ENCODE measurements around the gene IARS1. TPM values are rescaled to one million over a fixed set of nuclear protein-coding genes. Genes with fewer than 3 reads are reported as not detected.

Gene IARS1
- total and polyA plus RNA-seq, 2 of the 13 experiments (the other 11 are each of a cell fraction or from before 2014, with no cell fraction given) = 55.9 to 185 TPM

GRCh38 chr9:92270511-92270910, 23.0 kb downstream of the IARS1 start:
- DNase-seq (ENCODE audit: low spot score) (no peak), ATAC-seq (no peak), FAIRE-seq (no peak)
- peaks cover 6% of the 10 kb centered on the region; the same call in 1 of the 2 replicates for H4K20me1 ChIP-seq (ENCODE audit: insufficient read depth, low read length)
- in situ Hi-C loops (cut with HindIII; ENCODE audit: extremely low pct_ligation_motif_present, low pct_unique_long_range_greater_than_20kb) = no loop called here
- intact Hi-C loops (cut with micrococcal nuclease; ENCODE audit: unreplicated experiment) = no loop called here
- WGBS (ENCODE audit: low lambda C conversion rate) = 94% methylated on average over 5 of the region's 5 CpGs
- H3K27me3 ChIP-seq (ENCODE audit: control insufficient read depth in 1 of 2, insufficient read depth in 2 of 2, low read length in 2 of 2) = no peaks in the 10 kb centered on the region
- no peaks in the 10 kb centered on the region for H3K9me3 ChIP-seq (ENCODE audit: low read length)
- BruUV-seq (replicated peaks) = no TSS peak
- CTCF ChIA-PET (ENCODE audit: low intra/inter-chr PET ratio, low total read pairs) = no interaction called here
- TF ChIP-seq SIX4 (CRISPR knock-in tag; IDR thresholded peaks at IDR 0.05) (no peak), MATR3 (CRISPR knock-in tag; IDR thresholded peaks at IDR 0.05) (no peak)
- POLR2A ChIA-PET = no interaction called here
- H2AFZ ChIP-seq (ENCODE audit: low read length) = no peak overlapping the region
- no peak overlapping the region for H3K4me2 ChIP-seq (ENCODE audit: low read depth, low read length)
- no peaks in the 10 kb centered on the region for H3K4me1 ChIP-seq (ENCODE audit: insufficient read depth, low read length)
- peaks cover 46 to 94% of the 10 kb centered on the region in 2 experiments for H3K36me3 ChIP-seq (replicated peaks in 1 of 2; ENCODE audit: control insufficient read depth in 1 of 2, insufficient read depth in 2 of 2, low read length in 2 of 2)
- H3K79me2 ChIP-seq (ENCODE audit: insufficient read depth, low read length) = peaks cover 2% of the 10 kb centered on the region
- H3K4me3 ChIP-seq (replicated peaks in 1 of 3; ENCODE audit: insufficient read depth in 1 of 3, low read depth in 2 of 3, low read length in 3 of 3) = no peak overlapping the region
- no peak overlapping the region for H3K27ac ChIP-seq (ENCODE audit: extremely low read length, insufficient read depth, low read length)
- H3K9ac ChIP-seq (ENCODE audit: insufficient read depth, low read depth, low read length) = no peak overlapping the region

- intact Hi-C loops (cut with micrococcal nuclease; ENCODE audit: unreplicated experiment) (no loop called here), in situ Hi-C loops (cut with HindIII; ENCODE audit: extremely low pct_ligation_motif_present, low pct_unique_long_range_greater_than_20kb) (no loop called here)
- Histone ChIP-seq H3K27me3 (ENCODE audit: control insufficient read depth in 1 of 2, insufficient read depth in 2 of 2, low read length in 2 of 2) (no peaks in the 10 kb centered on the region), H3K79me2 (ENCODE audit: insufficient read depth, low read length) (peaks cover 2% of the 10 kb centered on the region), H3K36me3 (replicated peaks in 1 of 2; ENCODE audit: control insufficient read depth in 1 of 2, insufficient read depth in 2 of 2, low read length in 2 of 2) (peaks cover 49 to 98% of the 10 kb centered on the region in 2 experiments), H3K27ac (ENCODE audit: extremely low read length, insufficient read depth, low read length) (no peak overlapping the region), H3K9ac (ENCODE audit: insufficient read depth, low read depth, low read length) (no peak overlapping the region), H4K20me1 (ENCODE audit: insufficient read depth, low read length) (peaks cover 12% of the 10 kb centered on the region; the same call in 1 of the 2 replicates), H3K4me2 (ENCODE audit: low read depth, low read length) (no peak overlapping the region), H3K4me3 (replicated peaks in 1 of 3; ENCODE audit: insufficient read depth in 1 of 3, low read depth in 2 of 3, low read length in 3 of 3) (no peak overlapping the region), H3K9me3 (ENCODE audit: low read length) (no peaks in the 10 kb centered on the region), H3K4me1 (ENCODE audit: insufficient read depth, low read length) (no peaks in the 10 kb centered on the region), H2AFZ (ENCODE audit: low read length) (no peak overlapping the region)
- no peak for FAIRE-seq
- ChIA-PET CTCF (ENCODE audit: low intra/inter-chr PET ratio, low total read pairs) (no interaction called here), POLR2A (interaction anchor here (0.8 to 1.5 kb wide), 3 partner anchors 12 to 26 kb away, joined by 3 read pairs; no protein-coding TSS in a partner anchor)
- 98% methylated on average over 4 of the region's 4 CpGs for WGBS (ENCODE audit: low lambda C conversion rate)
- ATAC-seq = no peak
- no TSS peak for BruUV-seq (replicated peaks)
- DNase-seq (ENCODE audit: low spot score) = no peak
- TF ChIP-seq KAT8 (CRISPR knock-in tag; IDR thresholded peaks at IDR 0.05) = no peak
- TF ChIP-seq JUN (CRISPR knock-in tag; IDR thresholded peaks at IDR 0.05) = no peak
- TF ChIP-seq RNF2 (conservative IDR thresholded peaks at IDR 0.05; ENCODE audit: low read depth) = no peak
- no peak for TF ChIP-seq SALL2 (CRISPR knock-in tag; IDR thresholded peaks at IDR 0.05)
- TF ChIP-seq THAP9 (CRISPR knock-in tag; IDR thresholded peaks at IDR 0.05; ENCODE audit: borderline replicate concordance) = no peak
- TF ChIP-seq SNAPC5 (CRISPR knock-in tag; IDR thresholded peaks at IDR 0.05; ENCODE audit: borderline replicate concordance) = no peak
- TF ChIP-seq ZNF646 (CRISPR knock-in tag; IDR thresholded peaks at IDR 0.05) = no peak
- no peak for TF ChIP-seq KDM5B (CRISPR knock-in tag; IDR thresholded peaks at IDR 0.05; ENCODE audit: borderline replicate concordance)
Measured at GRCh38 chr9:92266486-92266885, 27.0 kb downstream of the IARS1 start.
